NCI-H187 treated with DMSO at 0.1 percent for 48 hours (cell line): Measurements from ENCODE around the gene NFKBIZ.

ENCODE experiments used
- DNase-seq: peaks from one replicate; lab custom pipeline; 2025; lab: John Stamatoyannopoulos, UW

Gene NFKBIZ

DNA sequence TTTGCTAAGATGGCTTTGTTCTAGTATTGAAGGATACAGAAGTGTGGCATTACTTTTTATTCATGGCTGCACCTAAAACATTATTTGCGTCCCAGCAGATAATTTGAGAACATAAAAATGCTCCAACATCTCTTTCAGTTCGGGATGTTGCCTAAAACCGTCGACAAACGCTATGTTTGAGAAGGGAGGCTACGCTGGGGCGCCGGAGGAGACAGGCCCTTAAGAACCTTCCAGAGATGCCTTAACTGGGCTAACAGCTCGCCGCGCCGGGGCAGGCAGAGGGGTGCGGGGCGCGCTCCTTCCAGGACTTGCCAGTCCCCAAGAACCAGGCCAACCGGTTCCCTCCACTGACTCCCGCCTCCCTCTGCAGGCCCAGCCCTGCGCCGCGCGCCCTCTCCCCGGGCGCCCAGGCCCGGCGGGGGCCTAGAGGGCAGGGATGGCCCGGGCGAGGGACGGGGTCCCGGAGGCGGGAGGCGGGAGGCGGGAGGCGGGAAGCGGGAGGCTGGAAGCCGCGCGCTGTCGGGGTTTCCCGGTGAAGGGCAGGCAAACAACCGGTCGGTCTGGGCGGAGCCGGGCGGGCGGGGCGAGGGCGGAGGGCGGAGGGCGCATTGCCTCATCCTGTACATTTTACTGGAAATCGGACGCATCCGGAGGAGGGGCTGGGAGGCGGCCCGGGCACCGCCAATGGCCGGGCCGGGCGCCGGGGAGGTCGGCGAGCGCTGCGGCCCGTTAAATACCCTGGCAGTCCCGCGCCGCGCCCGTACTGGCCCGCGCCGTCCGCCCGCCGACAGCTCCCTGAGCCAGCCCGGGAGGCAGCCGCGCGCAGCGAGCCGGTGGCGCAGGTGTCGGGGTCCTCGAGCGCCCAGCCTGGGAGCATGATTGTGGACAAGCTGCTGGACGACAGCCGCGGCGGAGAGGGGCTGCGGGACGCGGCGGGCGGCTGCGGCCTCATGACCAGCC, at the start of gene NFKBIZ:
Gene NFKBIZ (plus strand): TSS at position 761 of the 960 bp plus-strand sequence. CDS start 115 bp downstream, at position 876.
- no peak for DNase-seq

GRCh38 chr3:101801174-101801573, 48.1 kb upstream of the NFKBIZ start:
- no peak for DNase-seq

GRCh38 chr3:101802179-101802578, 47.1 kb upstream of the NFKBIZ start:
- no peak for DNase-seq

DNA sequence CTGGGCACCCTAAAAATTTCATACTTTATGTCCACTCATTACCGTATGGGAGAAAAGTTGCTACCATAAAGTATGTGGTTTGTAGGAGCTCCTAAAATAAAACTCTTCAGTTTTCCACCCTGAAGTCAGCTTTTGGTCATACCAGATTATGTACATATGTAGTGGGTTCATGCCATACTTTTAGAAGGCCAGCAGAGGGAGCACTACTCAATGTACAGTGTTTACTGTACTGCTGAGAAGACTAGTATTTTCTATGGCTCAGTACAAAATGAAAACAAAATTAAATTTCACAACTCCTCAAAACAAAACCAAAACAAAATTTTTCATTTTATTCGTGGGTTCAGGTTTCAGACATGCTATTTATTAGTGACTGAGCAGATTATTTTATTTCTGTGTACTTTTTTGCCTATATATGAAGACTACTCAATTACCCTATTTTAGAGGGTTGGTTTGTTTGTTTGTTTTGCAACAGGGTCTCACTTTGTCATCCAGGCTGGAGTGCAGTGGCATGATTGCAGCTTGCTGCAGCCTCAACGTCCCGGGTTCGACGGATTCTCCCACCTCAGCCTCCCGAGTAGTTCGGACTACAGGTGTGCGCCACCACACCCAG, 46.0 kb upstream of the NFKBIZ start:
- DNase-seq, result peak; percentile 18

DNA sequence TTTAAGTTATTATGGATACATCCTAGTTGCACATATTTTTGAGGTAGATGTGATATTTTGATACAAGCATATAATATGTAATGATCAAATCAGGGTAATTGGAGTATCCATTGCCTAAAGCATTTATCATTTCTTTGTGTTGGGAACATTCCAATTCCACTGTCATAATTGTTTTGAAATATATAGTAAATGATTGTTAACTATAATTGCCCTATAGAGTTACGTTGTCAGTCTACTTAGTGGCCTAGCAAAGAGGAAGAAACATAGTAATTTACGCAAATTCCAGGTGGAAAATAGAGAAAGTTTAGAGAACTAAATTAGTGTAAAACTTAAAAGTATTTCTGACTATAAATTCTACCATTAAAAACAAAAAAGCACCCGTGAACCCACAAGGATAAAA, 45.4 kb upstream of the NFKBIZ start:
- no peak for DNase-seq

- DNase-seq, result no peak
Measured at GRCh38 chr3:101806491-101806890, 42.8 kb upstream of the NFKBIZ start.

DNA sequence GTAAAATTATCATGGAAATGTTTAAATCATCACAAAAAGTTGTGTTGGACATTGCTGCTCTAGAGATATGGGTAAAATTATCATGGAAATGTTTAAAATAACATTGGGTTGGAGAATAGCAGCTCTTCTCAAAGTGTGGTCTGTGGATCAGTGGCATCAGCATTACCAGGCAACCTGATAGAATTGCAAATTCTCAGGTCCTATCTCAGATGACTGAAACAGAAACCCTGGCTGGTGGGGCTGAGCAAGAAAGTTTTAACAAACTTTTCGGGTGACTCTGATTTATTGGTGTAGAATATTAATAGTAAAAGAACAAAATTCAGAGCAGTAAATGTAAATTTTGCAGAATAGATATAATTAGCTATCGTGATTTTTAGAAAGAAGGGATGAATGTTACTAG, 41.4 kb upstream of the NFKBIZ start:
- DNase-seq, result no peak

DNA sequence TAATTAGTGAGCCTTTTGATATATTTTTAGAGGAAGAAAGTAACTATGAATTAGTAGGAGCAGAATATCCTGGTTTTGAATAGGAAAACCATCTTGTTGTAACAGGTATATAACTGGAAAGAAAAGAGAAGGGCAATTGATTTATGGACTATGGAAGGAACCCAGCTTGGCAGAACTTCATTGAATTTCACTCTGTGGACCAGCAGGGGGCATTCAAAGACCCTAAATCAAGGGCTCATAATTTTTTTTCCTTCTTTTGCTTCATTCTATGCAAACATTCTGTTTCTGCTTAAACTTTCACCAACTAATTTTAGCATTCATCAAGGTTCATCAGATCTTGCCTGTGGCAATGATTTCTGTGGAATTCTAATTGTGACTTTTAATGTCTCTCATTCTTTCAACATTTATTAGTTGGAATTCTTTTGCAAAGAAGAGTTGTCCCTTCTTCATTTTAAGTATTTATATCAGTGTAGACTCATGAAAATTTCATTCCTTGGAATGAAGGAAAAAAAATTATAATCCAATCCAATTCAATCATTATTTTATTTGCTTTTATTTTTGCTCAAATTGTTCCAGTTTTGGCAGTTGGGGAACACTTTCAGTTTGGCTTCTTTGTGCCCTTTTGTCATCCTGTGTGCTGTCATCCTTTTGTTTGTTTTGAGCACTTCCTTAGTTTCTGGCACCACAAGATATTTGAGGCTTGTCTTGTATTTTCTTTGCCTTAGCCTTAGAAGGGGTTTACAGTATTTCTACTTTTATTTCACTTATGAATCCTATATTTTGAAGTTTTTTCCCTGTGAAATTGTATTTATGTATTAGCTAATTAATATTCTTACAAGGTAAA, 39.9 kb upstream of the NFKBIZ start:
- DNase-seq, result no peak

- DNase-seq, result no peak
Measured at GRCh38 chr3:101810022-101810418, 39.3 kb upstream of the NFKBIZ start.

DNA sequence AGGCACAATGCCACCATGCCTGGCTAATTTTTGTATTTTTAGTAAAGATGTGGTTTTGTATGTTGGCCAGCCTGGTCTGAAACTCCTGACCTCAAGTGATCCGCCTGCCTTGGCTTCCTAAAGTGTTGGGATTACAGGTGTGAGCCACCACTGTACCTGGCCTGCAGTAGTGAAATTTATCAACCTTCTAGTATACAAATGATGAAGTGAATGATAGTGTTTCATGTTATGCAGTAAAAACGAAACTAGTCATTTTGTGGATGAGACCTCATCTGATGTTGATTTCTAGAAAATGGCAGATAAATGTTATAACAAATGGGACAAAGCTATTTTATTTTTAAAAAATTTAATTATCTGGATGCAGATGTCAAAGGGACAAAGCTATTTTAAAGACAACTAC, 37.4 kb upstream of the NFKBIZ start:
- DNase-seq, result no peak

DNA sequence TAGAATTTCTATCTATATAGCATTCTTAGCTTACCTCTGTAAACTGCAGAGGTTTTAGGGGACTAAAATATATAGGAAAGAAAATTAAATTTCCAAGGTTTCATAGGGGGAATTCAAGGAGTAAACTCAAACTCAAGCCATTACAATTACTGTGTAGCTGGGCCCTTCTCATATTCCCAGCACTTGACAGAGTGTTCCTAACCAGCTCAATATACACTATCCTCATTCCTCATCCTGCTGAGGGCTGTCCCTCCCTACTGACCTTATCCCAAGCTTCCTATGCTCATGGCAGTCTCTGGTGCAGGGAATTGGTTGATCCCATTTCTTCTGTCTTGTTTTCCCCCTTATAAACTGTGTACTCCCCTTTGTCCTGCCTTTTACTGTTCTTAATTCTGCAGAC, 36.4 kb upstream of the NFKBIZ start:
- no peak for DNase-seq

- DNase-seq, result no peak
Measured at GRCh38 chr3:101813817-101814440, 35.4 kb upstream of the NFKBIZ start.

DNA sequence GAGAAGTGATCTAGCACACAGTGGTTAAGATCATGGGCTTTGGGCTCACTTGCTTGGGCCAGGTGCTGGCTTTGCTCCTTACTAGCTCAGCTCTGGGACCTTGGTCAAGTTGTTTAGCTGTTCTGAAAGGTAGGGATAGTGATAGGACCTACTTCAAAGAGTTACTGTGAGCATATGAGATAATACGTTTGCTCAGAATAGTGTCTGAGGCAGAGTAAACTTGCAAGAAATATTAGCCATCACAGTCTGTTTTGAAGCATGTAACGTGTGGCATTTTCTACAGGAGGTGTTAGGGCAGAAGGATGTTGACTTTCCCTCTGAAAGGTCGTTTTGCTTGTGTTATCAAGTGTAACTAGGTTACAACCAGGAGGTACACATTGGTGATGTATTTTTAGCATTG, 34.5 kb upstream of the NFKBIZ start:
- no peak for DNase-seq

DNA sequence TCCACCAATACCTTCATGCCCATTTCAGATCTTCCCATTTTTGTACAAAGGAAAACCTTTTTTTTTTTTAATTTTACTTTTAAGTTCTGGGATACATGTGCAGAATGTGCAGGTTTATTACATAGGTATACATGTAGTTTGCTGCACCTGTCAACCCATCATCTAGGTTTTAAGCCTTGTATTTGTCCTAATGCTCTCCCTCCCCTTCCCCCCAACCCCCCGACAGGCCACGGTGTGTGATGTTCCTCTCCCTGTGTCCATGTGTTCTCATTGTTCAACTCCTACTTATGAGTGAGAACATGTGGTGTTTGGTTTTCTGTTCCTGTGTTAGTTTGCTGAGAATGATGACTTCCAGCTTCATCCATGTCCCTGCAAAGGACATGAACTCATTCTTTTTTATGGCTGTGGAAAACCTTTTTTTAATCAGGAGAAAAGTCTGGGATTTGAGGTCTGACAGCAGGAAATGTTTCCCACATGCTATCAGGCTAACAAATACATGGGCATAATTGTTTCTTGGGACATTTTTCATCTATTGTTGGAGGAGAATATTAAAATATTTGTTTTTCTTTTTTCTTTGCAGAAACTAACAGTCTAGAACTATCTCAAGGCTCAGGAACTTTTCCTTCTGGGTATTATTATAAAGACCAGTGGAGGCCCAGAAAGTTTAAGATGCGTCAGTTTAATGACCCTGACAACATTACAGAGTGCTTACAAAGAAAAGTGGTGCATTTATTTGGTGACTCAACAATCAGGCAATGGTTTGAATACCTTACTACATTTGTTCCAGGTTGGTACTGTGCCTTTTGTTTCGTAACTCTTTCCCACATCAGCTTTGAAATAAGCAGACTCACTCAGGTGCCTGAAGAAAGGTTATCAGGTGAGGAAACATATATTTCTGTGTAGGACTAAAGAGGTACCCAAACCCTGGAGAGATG, 32.8 kb upstream of the NFKBIZ start:
- no peak for DNase-seq

DNA sequence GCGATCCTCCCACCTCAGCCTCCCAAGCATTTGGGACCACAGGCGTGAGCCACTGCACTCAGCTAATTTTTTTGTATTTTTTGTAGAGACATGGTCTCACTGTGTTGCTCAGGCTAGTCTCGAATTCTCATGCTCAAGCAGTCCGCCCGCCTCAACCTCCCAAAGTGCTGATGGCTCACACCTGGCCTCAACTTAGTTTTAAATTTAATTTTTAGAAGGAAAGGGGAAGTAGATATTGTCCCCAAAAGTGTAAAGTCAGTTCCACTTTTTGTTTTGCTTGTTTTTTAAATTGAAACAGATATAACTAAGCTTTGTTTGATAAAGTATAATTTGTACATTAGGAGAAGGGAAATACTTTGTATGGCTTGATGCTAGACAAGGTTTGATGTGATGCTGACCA, 31.3 kb upstream of the NFKBIZ start:
- DNase-seq, result no peak

DNA sequence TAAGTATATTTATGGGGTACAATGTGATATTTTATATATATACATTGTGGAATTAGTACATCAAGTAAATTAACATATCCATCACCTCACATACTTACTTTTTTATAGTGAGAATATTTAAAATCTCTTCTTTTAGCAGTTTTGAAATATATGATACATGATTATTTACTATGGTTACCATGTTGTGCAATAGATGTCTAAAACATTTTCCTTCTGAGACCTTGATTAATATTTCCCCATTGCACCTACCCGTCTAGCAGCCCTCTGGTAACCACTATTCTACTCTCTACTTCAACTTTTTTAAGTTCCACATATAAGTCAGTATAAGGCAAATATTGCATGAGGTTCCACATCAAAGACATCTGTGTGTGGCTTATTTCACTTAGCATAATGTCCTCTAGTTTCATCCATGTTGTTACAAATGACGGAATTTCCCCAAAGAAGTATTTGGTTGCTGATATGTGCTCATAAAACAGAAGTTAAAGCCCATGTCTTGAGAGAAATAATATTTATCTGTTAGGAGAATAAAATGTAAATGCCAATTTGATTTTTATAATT, 29.6 kb upstream of the NFKBIZ start:
- DNase-seq, result no peak

- no peak for DNase-seq
Measured at GRCh38 chr3:101821503-101821902, 27.8 kb upstream of the NFKBIZ start.

DNA sequence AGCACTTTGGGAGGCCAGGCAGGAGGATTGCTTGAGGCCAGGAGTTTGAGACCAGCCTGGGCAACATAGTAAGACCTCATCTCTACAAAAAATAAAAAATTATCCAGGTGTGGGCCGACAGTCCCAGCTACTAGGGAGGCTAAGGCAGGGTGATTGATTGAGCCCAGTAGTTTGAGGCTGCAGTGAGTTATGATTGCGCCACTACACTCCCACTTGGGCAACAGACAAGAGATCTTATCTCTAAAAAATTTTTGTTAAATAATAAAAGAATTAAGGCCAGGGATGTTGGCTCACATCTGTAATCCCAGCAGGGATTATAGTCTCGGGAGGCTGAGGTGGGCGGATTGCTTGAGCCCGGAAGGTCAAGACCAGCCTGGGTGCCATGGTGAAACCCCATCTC, 25.8 kb upstream of the NFKBIZ start:
- no peak for DNase-seq

- no peak for DNase-seq
Measured at GRCh38 chr3:101824702-101825101, 24.6 kb upstream of the NFKBIZ start.

GRCh38 chr3:101825904-101826445, 23.3 kb upstream of the NFKBIZ start:
- no peak for DNase-seq
